ENCODE measurements around the gene FBRSL1.

Gene FBRSL1

DNA sequence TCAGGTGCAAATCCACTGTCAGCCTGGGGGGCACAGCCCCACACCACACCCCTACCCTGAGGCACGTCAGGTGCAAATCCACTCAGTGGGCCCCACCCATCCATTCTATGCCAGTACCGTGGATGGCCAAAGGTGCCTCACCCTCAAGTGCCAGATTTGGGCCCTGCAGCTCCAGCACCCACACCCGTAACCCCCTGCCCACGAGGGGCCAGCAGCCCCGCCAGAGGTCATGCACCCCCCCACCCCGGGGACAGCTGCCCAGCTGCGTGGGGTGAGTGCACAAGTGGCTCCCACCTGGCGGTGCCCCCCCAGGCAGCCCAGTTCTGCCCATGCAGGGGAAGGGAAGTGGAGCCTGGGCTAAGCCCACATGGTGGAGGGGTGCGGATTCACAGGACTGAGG is 51.2 kb downstream of the FBRSL1 start:
- no peak for DNase-seq (ENCODE audit: low read depth)

DNA sequence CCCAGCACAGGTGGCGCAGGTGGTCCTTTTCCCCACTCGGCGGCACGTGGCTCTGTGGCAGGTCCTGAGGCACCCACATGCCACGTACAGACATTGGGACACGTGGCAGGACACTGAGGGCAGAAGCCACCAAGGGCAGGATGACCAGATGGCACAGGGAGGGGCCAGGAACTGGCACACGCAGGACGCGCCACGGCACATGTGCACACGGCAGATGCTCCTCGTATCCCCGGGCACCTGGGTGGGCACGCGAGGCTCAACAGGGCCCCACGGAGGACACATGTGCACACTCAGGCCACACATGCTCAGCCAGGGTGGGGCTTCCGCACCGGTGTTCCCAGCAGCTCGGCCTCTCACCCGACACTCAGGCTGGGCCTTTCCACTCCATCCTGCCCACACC is 52.0 kb downstream of the FBRSL1 start:
- DNase-seq (ENCODE audit: low read depth) = no peak

DNA sequence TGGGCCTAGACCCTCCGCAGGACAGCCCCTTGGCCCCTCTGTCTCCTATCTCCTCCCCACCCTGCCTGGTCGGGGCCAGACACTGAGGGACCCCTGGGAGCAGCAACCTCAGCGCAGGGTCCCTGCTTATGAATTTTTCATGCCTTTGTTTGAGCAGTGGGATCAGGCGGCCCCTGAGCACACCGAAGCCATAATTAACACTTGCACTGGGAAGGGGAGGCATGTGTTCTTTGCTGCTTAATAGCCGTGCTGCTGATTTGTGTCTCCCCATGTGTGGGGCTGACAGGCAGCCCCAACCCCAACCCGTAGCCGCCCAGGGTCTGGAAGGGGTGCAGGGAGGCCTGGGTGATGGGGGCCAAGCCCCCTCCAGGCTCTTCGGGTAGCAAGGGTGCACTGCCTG is 52.7 kb downstream of the FBRSL1 start:
- DNase-seq (ENCODE audit: low read depth) = no peak

DNA sequence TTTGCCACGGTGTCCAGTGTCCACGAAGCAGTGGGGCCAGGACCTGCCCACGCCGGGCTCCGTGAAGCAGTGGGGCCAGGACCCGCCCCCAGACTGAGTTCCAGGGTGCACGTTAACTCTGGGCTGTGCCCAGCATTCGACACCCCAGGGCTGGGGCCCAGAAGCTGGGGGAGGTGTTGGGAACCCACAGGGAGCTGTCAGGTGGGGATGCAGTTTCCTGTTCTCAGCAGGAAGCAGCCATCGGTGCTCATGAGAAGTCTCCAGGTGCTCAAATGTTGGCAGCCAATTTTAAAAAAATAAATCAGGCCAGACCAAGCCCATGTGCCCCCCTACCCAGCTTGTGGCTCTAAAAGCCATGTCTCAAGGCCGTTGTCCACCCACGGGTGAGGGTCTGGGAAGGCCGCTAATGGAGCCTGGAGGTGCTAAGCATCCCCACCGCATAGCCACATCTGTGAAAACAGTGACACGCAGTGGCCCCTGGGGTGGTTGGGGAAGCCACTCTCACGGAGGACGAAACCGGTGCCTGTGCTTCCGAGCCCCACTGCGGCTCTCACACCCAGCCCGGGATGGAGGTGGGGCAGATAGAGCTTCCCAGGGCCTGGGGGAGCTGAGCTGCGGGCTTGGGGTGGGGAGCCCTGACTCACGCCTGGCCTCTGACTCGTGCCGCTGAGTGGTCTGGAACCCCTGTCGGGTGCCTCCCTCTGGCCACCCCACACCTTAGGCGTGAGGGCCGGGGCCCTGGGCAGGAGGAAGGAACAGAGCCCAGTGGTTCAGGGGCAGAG is 53.5 kb downstream of the FBRSL1 start:
- DNase-seq (ENCODE audit: low read depth) = no peak

DNA sequence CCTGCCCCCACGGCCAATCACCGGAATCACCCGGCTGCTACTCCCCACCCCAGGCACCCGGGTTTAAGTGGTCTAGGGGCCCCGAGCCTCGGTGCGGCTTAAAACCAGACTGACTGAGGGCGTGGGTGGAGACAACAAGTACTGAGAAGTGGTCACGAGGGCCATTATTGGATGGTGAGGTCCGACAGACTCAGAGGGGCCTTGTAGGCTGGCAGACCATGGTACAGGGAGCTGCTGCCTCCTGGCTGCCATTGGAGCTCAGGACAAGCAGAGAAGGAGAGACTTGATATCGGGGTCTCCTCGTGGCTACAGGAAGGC is 54.1 kb downstream of the FBRSL1 start:
- no peak for DNase-seq (ENCODE audit: low read depth)

DNA sequence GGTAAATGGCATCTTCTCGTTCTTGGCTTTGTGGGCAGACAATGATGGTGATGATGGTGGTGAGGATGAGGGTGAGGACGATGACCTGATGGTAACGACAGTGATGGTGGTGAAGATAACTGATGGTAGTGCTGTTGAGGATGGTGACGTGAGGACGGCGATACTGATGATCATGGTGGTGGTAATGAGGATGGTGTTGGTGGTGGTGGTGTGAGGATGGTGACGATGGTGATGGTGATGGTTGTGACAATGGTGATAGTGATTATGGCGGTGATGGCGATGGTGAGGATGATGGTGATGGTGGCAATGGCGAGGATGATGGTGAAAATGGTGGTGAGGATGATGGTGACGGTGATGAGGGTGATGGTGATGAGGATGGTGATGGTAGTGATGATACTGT is 54.5 kb downstream of the FBRSL1 start:
- no peak for DNase-seq (ENCODE audit: low read depth)

DNA sequence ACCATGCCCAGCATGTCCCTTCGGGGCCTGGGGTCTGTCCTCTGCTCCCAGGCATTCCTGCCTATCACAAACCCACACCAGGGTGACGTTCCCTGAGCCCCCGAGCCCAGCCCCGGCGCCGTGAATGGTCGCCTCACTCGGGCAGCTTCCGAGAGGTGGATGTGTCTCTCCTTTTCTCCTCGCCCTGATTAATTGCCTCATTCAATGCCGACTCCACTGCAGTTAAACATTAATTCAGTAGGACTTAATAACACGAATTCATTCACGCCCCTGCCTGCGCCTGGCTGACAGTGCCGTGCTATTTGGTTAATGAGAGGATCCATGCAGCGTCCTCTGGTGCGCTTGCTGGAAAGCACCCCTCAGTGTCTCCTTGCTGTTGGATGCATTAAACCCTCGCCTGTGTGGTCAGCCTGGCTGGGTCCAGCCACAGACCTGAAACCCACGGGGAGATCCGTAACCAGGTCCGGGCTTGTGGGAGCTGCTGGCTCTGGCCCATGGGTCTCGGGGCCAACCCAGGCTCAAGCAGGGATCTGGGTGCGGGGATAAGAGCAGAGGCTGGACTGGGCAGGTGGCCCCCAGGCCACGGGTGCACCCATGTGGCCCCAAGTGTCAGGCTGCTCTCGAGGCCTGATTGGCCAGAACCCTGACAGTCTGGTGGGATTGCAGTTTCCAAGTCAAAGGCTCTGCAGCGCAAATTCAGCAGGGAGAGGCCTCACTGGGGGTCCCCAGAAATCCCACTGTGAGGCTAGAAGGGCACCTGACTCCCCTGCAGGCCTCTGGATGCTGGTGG is 55.4 kb downstream of the FBRSL1 start:
- no peak for DNase-seq (ENCODE audit: low read depth)

DNA sequence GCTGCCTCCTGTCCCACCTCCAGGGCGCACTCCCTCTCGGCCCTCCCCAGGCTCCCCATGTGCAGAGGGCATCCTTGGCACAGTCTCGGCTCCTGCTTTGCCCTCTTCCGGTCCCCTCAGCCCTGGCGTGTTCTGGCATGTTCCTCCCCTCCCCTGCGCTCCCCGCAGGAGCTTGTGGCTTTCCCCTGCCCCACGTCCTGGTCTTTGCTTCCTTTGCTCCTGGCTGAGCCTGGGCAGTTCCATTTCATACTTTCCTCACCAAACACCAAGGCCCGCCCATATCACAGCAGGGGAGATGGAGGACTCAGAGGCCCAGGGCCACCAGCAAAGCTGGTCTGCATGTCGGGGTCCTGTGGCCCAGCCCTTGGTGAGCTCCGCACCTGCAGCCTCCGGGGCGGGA is 56.0 kb downstream of the FBRSL1 start:
- DNase-seq (ENCODE audit: low read depth) = no peak

DNA sequence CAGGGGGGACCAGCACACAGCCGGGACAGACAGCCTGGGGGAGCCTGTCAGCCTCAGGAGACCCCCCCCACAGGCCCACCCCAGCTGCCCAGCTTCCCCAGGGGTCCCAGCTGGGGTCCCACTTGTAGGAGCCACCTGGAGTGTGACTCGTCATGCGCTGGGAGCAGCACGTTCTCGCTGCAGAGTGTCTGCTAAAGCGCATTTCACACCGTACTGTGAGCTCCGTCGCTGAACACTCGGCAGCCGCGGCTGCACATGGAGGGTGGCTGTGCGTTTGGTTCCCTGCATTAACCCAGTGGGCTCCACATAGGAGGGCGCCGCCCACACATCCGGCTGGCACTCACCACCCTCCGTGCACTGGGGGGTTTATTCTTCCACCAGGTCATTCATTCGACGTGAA is 56.7 kb downstream of the FBRSL1 start:
- DNase-seq (ENCODE audit: low read depth) = no peak

DNA sequence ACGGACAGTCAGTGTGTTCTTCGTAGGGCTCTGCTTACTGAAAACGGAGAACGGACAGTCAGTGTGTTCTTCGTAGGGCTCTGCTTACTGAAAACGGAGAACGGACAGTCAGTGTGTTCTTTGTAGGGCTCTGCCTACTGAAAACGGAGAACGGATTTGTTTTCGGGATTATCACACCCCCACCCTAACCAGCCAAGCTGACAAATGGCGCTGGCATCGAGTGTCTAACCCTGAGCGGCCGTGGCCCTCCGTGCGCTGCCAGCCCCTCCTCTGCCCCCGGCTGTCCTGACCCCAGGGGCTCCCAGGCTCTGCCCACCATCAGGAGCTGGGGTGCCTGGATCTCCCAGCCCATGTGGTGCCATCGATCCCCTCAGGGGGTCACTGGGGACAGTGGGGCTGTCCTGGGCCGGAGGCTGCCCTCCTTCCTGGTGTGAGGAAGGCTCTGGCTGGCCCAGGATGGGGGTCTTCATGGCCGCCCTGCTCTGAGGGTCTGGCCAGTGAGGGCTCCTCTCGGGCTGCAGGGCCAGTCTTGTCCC is 57.3 kb downstream of the FBRSL1 start:
- no peak for DNase-seq (ENCODE audit: low read depth)

DNA sequence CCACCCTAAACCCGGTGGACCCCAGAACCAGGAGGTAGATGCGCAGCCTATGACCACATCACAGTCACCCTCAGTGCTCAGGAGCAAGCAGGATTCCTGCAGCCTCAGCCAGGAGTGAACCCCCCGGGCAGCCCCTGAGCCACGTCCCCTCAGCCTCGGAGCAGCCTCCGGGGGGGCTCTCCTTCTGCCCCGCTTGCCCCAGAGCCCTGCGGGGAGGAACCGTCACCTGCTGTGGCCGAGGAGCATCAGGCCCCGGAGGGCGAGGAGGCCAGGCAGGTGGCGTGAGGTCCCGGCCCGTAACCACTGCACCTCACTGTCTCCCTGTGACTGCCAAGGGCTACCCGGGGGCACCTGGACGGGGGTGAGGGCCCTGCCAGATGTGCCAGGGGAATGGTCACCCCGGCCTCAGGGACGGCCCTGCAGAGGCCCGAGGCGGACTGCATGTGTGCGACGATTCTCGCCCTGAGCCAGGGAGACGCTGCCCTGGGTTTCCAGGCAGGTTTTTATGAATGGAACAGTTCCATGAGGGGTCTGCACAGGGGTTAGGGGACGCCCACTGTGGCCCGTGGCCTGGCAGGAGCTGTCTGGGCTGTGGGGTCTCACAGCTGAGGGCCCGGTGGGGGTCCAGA is 58.6 kb downstream of the FBRSL1 start:
- DNase-seq (ENCODE audit: low read depth) = no peak

DNA sequence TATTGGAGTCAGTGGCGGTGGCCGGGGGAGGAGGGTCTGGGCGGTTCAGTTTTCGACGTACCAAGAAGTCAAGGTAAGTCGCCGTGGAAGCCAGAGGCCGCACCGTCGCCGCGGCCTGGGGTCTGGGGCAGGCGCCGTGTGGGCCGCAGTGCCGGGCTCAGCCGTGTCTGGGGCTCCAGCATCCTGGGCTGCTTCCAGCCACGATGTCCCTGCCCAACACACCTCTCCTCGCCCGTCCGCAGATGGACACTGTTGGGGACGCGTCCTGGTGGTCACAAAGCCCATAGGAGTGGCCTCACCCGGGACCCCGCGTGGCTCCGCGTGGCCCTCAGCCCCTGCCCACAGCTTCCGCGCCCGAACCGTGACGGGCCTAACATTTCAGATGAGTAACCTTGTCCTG is 59.1 kb downstream of the FBRSL1 start:
- DNase-seq (ENCODE audit: low read depth) = no peak

DNA sequence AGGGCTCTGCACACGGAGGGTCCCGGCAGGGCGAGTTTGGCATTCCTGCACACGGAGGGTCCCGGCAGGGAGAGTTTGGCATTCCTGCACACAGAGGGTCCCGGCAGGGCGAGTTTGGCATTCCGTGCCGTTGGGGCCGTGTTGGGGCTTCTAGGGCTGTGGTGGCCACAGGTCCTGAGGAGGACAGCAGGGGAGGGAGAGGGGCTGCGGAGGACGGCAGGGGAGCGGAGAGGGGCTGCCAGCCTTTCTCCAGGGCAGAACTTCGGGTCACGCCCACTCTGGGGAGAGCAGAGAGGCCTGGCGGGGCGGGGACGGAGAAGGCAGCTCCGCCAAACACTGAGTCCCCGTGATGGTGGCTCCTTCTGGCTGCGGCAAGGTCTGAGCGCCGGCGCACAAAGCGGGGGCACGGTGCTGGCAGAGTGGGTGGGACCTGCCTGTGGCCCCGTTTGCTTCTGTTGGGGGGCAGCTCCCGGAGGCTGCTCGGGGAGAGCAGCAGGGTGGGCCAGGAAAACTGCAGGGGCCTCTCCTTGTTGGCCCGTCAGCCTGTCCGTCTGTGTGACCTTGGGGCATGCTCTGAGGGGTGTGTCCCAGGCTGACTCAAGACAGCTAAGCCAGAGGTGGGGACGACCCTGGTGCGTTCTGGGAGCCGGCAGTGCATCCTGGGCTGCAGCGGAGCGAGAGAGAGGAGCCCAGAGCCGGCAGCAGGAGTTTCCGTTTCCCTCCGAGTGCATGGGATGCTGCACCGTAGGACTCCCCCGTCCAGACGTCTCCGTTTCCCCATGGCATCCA is 60.3 kb downstream of the FBRSL1 start:
- DNase-seq (ENCODE audit: low read depth) = no peak

DNA sequence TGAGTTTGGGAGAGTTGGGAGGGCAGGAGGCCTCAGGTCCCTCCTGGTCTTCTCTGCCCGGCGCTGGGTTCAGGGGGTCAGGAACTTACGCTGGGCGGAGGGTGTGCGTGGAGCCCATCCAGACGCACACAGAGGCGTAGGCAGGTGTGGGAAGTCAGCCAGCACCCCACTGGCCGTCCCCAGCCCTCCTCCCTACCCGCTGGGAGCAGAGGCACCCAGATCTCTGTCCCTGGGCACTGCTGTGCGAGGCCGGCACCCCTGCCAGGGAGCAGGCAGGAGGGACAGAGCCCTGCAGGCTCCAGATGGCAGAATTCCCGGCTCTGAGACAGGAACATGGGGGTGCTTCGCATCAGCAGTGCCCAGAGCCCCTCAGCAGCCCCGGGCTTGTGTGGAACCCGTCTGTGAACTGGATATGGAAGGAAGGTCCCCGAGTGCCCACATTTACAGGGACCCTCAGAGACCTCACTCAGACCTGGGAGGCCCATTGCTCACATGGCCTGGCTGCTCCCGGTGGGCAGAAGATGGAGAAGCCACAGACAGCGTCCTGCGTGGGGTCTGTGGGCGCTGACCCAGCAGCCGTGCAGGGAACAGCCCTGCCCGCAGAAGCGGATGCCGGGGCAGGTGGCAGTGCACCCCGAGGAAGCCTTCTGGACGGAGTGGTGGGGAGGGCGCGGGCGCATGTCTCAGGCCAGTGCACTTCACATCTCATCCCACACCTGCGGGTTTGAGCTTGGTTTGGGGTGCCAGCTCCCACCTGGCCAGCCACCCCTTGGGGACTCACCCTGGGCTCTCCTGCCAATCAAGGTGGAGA is 61.1 kb downstream of the FBRSL1 start:
- DNase-seq (ENCODE audit: low read depth) = no peak

DNA sequence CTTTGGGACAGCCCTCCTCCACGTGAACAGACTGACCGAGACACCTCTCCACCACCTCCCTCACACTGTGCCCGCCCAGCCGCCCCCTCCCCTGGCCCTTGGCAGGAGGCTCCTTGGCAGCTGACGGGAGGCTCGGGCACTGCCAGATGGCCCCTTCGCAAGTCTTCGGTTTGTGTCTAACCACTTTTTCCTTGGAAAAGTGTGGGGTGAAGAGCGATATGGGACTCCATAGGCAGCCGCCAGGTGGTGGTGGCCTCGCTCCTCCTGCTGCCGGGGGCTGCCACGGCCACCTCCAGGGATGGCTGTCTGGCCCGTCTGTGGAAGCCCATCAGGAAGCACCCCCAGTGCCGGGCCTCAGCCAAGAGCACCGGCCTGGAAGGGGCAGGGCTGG is 61.7 kb downstream of the FBRSL1 start:
- no peak for DNase-seq (ENCODE audit: low read depth)

DNA sequence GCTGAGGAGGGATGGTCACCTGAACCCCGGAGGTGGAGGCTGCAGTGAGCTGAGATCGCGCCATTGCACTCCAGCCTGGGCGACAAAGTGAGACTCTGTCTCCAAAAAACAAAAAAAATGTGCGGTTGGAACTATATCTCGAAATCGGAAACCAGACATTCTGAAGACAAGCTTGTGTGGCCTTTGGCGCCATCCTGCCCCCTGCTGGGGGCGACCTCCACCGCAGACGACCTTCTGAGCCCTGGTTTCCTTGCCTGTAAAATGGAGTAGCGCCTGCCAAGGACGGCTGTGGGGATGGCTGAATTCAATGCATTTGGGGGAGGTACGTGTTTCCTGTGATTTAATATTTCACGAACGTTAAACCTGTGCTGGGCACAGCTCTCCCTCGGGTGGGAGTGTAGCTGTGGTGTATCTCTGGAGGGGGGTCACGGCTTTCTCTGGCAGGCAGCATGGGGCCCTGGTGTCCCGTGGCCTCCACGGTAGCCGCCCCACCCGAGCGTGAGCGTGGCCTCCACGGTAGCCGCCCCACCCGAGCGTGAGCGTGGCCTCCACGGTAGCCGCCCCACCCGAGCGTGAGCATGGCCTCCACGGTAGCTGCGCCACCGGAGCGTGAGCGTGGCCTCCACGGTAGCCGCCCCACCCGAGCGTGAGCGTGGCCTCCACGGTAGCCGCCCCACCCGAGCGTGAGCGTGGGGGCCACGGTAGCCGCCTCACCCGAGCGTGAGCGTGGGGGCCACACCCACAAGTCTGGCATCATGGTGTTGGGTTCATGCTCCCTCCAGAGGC is 65.1 kb downstream of the FBRSL1 start:
- DNase-seq (ENCODE audit: low read depth) = no peak

DNA sequence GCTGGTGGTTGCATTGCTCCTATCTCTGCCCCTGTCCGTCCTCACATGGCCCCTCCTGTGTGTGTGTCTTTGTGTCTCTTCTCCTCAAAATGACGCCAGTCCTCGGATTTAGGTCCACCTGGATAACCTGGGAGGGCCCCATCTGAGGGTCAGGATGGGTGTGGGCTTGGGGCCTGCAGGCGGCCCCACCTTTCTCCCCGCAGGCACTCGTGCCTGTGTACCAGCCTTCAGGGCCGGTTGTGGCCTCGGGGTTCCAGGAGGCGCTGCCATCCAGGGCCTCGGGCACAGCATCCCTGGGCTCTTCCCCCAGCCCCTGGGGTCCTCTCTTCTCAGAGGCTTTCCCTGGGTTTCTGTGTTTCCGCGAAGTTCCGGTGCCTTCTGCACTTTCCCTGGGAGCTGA is 65.7 kb downstream of the FBRSL1 start:
- no peak for DNase-seq (ENCODE audit: low read depth)

DNA sequence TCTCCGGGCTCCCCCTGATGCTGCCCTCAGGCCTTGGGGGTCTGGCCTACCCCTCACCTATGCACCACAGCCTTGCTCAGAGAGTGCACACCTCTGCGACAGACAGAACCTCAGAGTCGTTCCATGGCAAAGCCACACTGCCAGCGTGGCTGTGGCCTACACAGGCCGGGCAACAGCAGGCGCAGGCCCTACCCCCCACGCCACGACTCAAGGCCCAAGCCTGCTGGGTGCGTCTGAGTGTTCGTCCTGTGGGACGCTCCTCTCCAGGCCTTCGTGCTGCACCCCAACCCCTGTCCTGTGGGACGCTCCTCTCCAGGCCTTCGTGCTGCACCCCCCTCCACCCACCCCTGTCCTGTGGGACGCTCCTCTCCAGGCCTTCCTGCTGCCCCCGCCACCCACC is 66.3 kb downstream of the FBRSL1 start:
- DNase-seq (ENCODE audit: low read depth) = no peak

DNA sequence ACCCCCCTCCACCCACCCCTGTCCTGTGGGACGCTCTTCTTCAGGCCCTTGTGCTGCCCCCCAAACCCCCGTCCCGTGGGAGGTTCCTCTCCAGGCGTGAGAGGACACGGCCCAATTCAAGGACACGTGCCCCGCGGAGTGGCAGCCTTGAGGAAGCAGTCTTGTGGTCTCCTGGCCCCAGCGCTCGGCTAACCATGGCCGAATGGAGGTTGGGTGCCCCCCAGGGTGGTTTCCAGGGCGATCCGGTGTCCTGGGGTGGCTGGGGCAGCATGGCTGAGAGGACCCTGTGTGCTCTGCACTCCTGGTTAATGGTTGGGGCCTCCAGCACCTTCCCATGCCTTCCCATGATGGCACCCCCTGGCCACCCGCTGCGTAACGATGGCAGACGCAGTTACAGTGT is 66.8 kb downstream of the FBRSL1 start:
- DNase-seq (ENCODE audit: low read depth) = no peak

DNA sequence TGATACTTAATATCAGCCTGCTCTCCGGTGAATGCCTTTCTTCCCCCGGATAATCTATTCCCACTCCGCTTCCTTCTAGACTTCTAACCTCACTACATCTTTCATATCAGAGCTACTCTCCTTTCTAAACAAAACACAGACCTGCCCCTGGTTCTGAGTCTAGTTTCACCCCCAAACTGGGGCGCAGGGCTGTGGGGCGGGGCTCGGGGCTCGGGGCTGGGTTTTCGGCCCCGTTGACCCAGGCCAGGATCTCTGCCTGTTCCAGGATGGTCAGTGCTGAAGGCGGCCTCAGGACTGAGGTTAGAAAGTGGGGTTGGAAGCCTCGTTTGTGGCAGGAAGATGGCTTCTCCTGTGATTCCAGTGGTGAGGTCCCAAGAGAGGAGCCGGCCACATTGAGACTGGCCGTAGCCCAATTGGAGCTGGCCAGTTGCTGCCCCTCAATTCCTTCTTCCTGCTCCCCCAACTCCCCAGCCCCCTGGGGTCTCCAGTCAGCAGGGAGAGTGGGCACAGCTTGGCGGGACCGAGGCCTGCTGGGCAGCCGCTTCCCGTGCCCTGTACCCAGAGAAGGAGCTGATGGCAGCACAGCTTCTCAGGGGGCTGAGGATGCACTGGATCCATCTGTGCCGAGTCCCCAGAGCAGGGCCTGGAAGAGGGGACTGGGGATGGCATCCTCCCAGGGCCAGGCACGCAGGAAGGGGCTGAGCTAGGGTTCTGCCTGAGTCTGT is 67.5 kb downstream of the FBRSL1 start:
- no peak for DNase-seq (ENCODE audit: low read depth)
